Thyroid gland (tissue), 4 donors: Measurements from ENCODE around the gene DGKQ. TPM values are rescaled to one million over a fixed set of nuclear protein-coding genes. Genes with fewer than 3 reads are reported as not detected.

Source experiments
- DNase-seq, 2 donors: peaks; one replicate each; pipeline ENCODE4 v3.0.0-alpha.2; 2019
- H3K27ac ChIP-seq, 3 donors: fragments of 200-600 bp; sonication (generic); 1 replicate in 2 of 3; 2 replicates in 1 of 3; pipeline ENCODE4 v1.5.1; 2016 to 2019; ENCODE audit warnings: mild to moderate bottlenecking in 1 of 3, moderate library complexity in 1 of 3
- H3K27me3 ChIP-seq: fragments of 200-600 bp; sonication (generic); one replicate; pipeline ENCODE4 v1.5.1; 2019
- H3K36me3 ChIP-seq, 2 donors: fragments of 200-600 bp; sonication (generic); one replicate each; pipeline ENCODE4 v1.5.1; 2016 to 2019
- H3K4me1 ChIP-seq, 2 donors: fragments of 200-600 bp; sonication (generic); one replicate each; pipeline ENCODE4 v1.5.1; 2017 to 2019
- H3K4me3 ChIP-seq, 3 donors: fragments of 200-600 bp; sonication (generic); replicated peaks in 1 of 3; 1 replicate in 2 of 3; 2 replicates in 1 of 3; pipeline ENCODE4 v1.5.1; 2016; ENCODE audit warnings: mild to moderate bottlenecking in 1 of 3
- H3K9me3 ChIP-seq: fragments of 200-600 bp; sonication (generic); one replicate; pipeline ENCODE4 v1.5.1; 2017
- CTCF ChIP-seq, 6 experiments: fragments of 200-600 bp in 3 of 6; fragments of 450-650 bp in 3 of 6; sonication (generic) in 3 of 6; IDR thresholded peaks; one replicate each; pipeline ENCODE4 v1.5.1; 2016 to 2019; ENCODE audit warnings: antibody characterized with exemption in 6 of 6, mild to moderate bottlenecking in 2 of 6, inconsistent platforms in 1 of 6, moderate library complexity in 1 of 6
- POLR2A ChIP-seq, 2 donors: fragments of 450-650 bp; IDR thresholded peaks; one replicate each; pipeline ENCODE4 v1.6.1; 2017; ENCODE audit warnings: antibody characterized with exemption in 2 of 2, mild to moderate bottlenecking in 2 of 2, moderate library complexity in 1 of 2
- WGBS, 2 donors: methylation state at CpG; one replicate each; pipeline ENCODE4 v1.1.5; 2017; 5-methylcytosine and 5-hydroxymethylcytosine counted together
- intact Hi-C: fragments of 100-400 bp; cut with DNase I; formaldehyde crosslinking; loops from one replicate; pipeline ENCODE4 v1.15.1; 2023
- total RNA-seq, 4 donors: library from RNA; depleted of rRNA; stranded (reverse); fragments of >200 nt; gene quantifications; one replicate each; pipeline ENCODE4 v1.2.3, GENCODE V29; 2016

Gene DGKQ
- total RNA-seq, 4 donors from 2014 or later = 10.2 to 17.0 (median 11.6) TPM

DNA sequence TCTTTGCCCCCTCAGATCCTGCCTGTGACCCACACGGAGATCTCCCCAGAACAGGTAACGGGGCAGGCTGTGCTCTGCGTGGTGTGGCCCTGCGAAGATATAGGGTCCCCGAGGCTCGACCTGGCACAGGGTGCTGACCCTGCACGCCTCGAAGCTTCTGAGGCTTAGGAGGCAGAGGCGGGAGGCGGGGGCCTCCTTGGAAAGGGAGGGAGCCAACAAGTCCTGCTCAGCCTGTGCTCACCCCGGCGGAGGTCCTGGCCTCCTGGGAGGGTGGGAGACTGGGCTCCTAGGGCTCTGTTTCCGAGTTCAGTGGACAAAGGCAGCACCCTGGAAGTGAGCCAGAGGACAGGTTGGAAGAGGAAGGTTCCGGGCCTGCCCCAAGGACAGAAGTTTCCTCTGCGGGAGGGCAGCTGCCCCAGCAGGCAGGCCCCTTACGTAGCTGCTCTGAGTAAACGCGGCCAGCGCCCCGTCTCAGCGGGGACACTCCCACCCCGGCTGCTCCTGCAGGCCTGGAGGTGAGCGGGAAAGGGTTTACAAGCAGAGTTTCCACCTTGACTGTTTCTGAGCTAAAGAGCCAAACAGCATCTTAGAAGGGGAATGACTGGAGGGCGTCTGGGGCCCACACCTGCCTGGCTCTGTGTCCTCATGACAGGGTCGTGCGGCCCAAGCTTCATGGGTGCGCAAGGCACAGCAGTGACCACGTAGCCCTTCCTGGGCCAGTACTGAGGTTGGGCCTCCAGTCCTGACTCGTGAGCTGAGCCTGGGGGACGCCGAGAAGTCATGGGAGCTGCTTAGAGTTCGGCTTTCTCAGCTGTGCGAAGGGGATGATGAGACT lies 25.1 kb downstream of the DGKQ start:
- WGBS, 2 donors = 75 to 78% methylated on average over 26 to 31 of the region's 33 CpGs
- H3K9me3 ChIP-seq = no peaks in the 10 kb centered on the region
- no peak overlapping the region for H3K27ac ChIP-seq
- no peak overlapping the region for H3K4me3 ChIP-seq
- H3K27me3 ChIP-seq = no peaks in the 10 kb centered on the region
- no peak for TF ChIP-seq CTCF (IDR thresholded peaks at IDR 0.05)
- no peak for TF ChIP-seq POLR2A (IDR thresholded peaks at IDR 0.05)
- DNase-seq = no peak
- no peaks in the 10 kb centered on the region for H3K36me3 ChIP-seq
- intact Hi-C loops = no loop called here
- peaks cover 6 to 8% of the 10 kb centered on the region in 2 donors for H3K4me1 ChIP-seq

- H3K36me3 ChIP-seq = no peaks in the 10 kb centered on the region
- H3K4me3 ChIP-seq = no peak overlapping the region
- H3K27me3 ChIP-seq = no peaks in the 10 kb centered on the region
- 90 to 94% methylated on average over 4 to 12 of the region's 19 CpGs for WGBS, 2 donors
- H3K4me1 ChIP-seq = peaks cover 6 to 8% of the 10 kb centered on the region in 2 donors
- TF ChIP-seq CTCF (IDR thresholded peaks at IDR 0.05) (no peak), POLR2A (IDR thresholded peaks at IDR 0.05) (no peak)
- no peak for DNase-seq
- H3K27ac ChIP-seq = no peak overlapping the region
- no peaks in the 10 kb centered on the region for H3K9me3 ChIP-seq
- intact Hi-C loops = no loop called here
Observed at GRCh38 chr4:947491-947971, 25.8 kb downstream of the DGKQ start.

DNA sequence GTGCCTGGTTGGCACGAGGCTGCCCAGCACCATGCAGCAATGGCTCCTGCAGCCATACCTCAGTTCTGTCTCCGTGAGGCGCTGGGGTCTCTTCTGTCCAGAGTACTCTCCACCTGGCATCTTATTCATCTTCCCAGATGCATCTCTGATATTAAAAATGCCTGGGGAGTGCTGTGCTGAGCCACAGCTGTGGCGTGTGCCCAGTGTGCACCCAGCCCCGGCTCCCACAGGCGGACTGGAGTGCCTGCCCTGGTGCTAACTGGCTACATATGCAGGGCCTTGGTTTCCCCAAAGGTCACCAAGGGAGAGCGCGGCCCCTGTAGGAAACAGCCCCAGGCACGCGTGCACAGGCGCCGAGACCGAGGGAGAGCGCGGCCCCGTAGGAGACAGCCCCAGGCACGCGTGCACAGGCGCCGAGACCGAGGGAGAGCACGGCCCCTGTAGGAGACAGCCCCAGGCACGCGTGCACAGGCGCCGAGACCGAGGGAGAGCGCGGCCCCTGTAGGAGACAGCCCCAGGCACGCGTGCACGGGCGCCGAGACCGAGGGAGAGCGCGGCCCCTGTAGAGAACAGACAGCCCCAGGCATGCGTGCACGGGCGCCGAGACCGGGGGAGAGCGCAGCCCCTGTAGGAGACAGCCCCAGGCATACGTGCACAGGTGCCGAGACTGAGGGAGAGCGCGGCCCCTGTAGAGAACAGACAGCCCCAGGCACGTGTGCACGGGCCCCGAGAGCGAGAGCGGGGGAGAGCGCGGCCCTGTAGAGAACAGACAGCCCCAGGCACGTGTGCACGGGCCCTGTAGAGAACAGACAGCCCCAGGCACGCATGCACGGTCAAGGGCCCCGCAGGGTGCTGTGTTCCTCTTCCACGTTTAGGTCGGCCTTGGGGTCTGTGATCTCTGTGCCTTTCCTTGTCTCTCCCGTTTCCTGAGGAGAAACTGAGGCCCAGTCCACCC lies 26.6 kb downstream of the DGKQ start:
- WGBS, 2 donors = 62 to 64% methylated on average over 44 to 59 of the region's 62 CpGs

GRCh38 chr4:946103-946450 lies 27.3 kb downstream of the DGKQ start:
- intact Hi-C loops = no loop called here
- H3K9me3 ChIP-seq = no peaks in the 10 kb centered on the region
- DNase-seq = no peak
- WGBS, 2 donors = 69 to 78% methylated on average over 8 to 9 of the region's 9 CpGs
- no peak overlapping the region for H3K27ac ChIP-seq
- peaks cover 6 to 8% of the 10 kb centered on the region in 2 donors for H3K4me1 ChIP-seq
- H3K27me3 ChIP-seq = no peaks in the 10 kb centered on the region
- TF ChIP-seq POLR2A (IDR thresholded peaks at IDR 0.05) = no peak
- TF ChIP-seq CTCF (IDR thresholded peaks at IDR 0.05) = no peak
- H3K36me3 ChIP-seq = no peaks in the 10 kb centered on the region
- no peak overlapping the region for H3K4me3 ChIP-seq

More for the DNA sequence above, 26.6 kb downstream of the DGKQ start:
- DNase-seq = no peak
- H3K9me3 ChIP-seq = no peaks in the 10 kb centered on the region
- H3K36me3 ChIP-seq = no peaks in the 10 kb centered on the region
- no peaks in the 10 kb centered on the region for H3K27me3 ChIP-seq
- no peak overlapping the region for H3K4me3 ChIP-seq
- intact Hi-C loops = no loop called here
- no peak overlapping the region for H3K27ac ChIP-seq
- peaks cover 6 to 8% of the 10 kb centered on the region in 2 donors for H3K4me1 ChIP-seq
- TF ChIP-seq CTCF (IDR thresholded peaks at IDR 0.05) = no peak
- no peak for TF ChIP-seq POLR2A (IDR thresholded peaks at IDR 0.05)
